Mucosa of descending colon (tissue), 3 donors: ENCODE results near the gene TVP23C. TPM values are rescaled to one million over a fixed set of nuclear protein-coding genes. Genes with fewer than 3 reads are reported as not detected.
"Not testable (repeated sequence)": the region's sequence is repeated elsewhere in the genome, so short reads cannot be mapped to it uniquely, and the experiment has no call there.

ENCODE experiments used
- ATAC-seq: fragments of 200-7000 bp; cut with Tn5 transposase; one replicate; pipeline ENCODE4 v1.9.1; 2020; ENCODE audit warnings: mild to moderate bottlenecking, moderate library complexity
- DNase-seq, 3 donors: peaks; one replicate each; pipeline ENCODE4 v3.0.0-alpha.2; 2020
- H3K36me3 ChIP-seq: fragments of 200-600 bp; one replicate; pipeline ENCODE4 v1.8.0; 2021; ENCODE audit warnings: low read depth, mild to moderate bottlenecking
- H3K4me1 ChIP-seq: fragments of 200-600 bp; one replicate; pipeline ENCODE4 v1.8.0; 2021; ENCODE audit warnings: low read depth, mild to moderate bottlenecking
- H3K4me3 ChIP-seq: fragments of 200-600 bp; one replicate; pipeline ENCODE4 v1.8.0; 2021; ENCODE audit warnings: mild to moderate bottlenecking
- H3K9me3 ChIP-seq: fragments of 200-600 bp; one replicate; pipeline ENCODE4 v1.8.0; 2021; ENCODE audit warnings: mild to moderate bottlenecking
- intact Hi-C, 2 donors: fragments of 100-400 bp; cut with DNase I in 1 of 2; cut with micrococcal nuclease in 1 of 2; formaldehyde crosslinking; loops; one replicate each; pipeline versions ENCODE4 v1.11.0 to v1.11.1; 2022; cut with DNase I, micrococcal nuclease
- total RNA-seq, 3 donors: library from RNA; stranded (reverse); fragmentation: NEBNext Ultra II Directional in 2 of 3; extraction: Animal tissue kit (Norgen Biotek cat#: 25700) in 2 of 3; gene quantifications; one replicate each; pipeline versions ENCODE4 v1.2.1 to v1.2.4, GENCODE V29; 2021 to 2023
- TF ChIP-seq, protein P1 (sequence below): fragments of 200-600 bp; IDR thresholded peaks from one replicate; pipeline ENCODE4 v1.8.0; 2022; ENCODE audit warnings: antibody characterized with exemption, mild to moderate bottlenecking
- donor health status: DM: no; HTN: no; CAD: no; lungs with moderate emphysema.
- donor health status: DM: no; HTN: no; CAD: no.
- donor health status: DM: no; HTN: yes; CAD: no.

TVP23C gene
- total RNA-seq, 3 donors from 2014 or later = 9.7 to 25.0 (median 14.0) TPM

DNA sequence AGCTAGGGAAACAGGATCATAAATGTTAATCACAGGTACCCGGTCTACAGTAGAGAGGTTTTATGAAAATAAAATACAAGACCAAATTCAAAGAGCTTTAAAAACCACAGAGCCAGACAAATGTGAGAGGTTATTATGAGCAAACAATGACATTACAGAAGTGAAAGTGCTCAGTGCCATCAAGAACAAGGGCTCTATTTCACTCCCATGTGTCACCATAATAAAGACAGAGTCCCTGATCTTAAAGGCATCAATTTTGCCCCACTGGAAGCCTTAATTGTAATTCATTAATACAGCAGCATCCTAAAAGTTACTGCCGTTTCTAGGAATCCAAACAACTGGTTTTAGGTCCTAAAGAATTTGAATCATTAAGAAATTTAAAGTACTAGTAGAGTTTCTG lies 52.1 kb downstream of the TVP23C start:
- TF ChIP-seq, protein P1, sequence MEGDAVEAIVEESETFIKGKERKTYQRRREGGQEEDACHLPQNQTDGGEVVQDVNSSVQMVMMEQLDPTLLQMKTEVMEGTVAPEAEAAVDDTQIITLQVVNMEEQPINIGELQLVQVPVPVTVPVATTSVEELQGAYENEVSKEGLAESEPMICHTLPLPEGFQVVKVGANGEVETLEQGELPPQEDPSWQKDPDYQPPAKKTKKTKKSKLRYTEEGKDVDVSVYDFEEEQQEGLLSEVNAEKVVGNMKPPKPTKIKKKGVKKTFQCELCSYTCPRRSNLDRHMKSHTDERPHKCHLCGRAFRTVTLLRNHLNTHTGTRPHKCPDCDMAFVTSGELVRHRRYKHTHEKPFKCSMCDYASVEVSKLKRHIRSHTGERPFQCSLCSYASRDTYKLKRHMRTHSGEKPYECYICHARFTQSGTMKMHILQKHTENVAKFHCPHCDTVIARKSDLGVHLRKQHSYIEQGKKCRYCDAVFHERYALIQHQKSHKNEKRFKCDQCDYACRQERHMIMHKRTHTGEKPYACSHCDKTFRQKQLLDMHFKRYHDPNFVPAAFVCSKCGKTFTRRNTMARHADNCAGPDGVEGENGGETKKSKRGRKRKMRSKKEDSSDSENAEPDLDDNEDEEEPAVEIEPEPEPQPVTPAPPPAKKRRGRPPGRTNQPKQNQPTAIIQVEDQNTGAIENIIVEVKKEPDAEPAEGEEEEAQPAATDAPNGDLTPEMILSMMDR = no peak
- Histone ChIP-seq H3K9me3 (no peaks in the 10 kb centered on the region), H3K4me1 (peaks cover 19% of the 10 kb centered on the region), H3K36me3 (no peaks in the 10 kb centered on the region), H3K4me3 (no peak overlapping the region)
- ATAC-seq (peak; percentile 38), DNase-seq (no peak)
- intact Hi-C loops = no loop called here

DNA sequence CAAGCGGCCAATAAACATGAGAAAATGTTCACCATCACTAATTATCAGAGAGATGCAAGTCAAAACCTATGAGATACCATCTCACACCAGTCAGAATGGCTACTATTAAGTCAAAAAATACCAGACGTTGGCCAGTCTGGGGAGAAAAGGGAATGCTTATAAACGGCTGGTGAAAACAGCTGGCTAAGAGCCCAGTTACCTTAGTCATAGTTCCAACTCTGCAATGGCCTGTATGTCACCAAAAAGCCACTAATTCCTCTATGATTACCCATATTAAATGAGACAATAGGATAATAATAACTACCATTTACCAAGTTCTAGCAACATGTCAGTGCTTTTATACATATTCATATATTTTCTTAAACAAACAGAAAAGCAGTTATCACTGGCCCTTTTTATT lies 52.9 kb downstream of the TVP23C start:
- ATAC-seq = peak; percentile 35
- Histone ChIP-seq H3K4me3 (no peak overlapping the region), H3K36me3 (no peaks in the 10 kb centered on the region), H3K9me3 (no peaks in the 10 kb centered on the region), H3K4me1 (peaks cover 19% of the 10 kb centered on the region)
- DNase-seq = no peak
- TF ChIP-seq, protein P1 = no peak
- intact Hi-C loops = no loop called here

DNA sequence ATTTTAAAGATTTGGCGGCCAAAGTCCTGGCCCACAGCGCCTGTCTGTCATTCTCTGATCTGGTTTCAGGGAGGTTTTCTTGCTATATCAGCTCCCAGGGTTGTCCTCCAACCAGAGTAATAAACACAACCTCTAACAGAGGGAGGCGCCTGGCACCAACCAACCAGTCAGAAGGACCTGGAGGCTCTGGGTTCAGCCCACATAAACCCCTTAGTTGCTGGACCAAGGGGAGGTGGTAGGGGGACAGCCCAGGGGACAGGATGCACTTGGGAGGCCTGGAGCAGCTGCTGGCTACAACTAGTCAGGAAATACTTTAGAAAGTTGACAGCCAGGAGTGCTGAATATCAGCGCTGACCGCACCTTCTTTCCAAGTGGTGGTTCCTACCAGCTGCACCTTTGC lies 54.2 kb downstream of the TVP23C start:
- Histone ChIP-seq H3K4me1 (peaks cover 15% of the 10 kb centered on the region), H3K36me3 (no peaks in the 10 kb centered on the region), H3K4me3 (no peak overlapping the region), H3K9me3 (no peaks in the 10 kb centered on the region)
- DNase-seq (no peak), ATAC-seq (no peak)
- TF ChIP-seq, protein P1 = no peak
- intact Hi-C loops = no loop called here

DNA sequence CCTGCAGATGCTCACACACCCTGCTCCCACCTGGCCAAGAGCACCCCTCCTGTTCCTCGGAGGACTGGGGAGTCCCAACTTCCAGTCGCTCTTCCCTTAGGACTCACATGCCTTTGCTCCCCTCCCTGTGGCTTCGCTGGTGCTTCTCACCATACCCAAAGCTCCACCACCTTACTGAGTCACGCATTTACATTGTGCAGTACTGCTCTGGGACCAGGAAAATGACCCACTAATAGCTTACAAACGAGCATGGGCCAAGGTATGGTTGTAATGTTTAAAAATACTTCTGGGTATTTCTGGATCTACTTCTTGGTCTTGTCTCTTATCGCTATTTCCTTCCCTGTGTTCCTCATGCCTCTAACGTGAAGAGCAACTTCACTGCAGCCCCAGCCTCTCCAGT lies 54.8 kb downstream of the TVP23C start:
- ATAC-seq = no peak
- H3K4me3 ChIP-seq = no peak overlapping the region
- intact Hi-C loops = no loop called here

DNA sequence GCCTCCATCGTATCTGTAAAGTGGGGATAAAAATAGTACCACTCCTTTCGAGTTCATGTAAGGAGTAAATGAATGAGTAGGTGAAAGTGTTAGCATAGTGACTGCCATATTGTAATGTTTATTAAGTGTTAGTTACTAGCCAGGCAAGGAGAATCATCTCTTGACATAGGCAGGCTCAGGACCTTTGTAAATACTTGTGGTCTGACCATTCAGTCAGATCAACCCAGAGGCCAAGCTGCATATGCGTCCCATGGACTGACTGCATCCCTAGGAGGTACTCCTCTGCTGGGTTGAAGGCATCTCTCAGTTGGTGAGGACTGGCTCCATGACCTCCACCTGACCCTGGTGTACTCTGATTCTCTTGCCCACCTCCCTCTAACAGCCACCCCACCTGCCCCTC lies 55.4 kb downstream of the TVP23C start:
- H3K9me3 ChIP-seq = no peaks in the 10 kb centered on the region
- no peak overlapping the region for H3K4me3 ChIP-seq
- intact Hi-C loops = no loop called here
- DNase-seq = no peak
- no peaks in the 10 kb centered on the region for H3K36me3 ChIP-seq
- H3K4me1 ChIP-seq = peaks cover 12% of the 10 kb centered on the region
- TF ChIP-seq, protein P1 = no peak
- no peak for ATAC-seq

More for the DNA sequence above, 54.8 kb downstream of the TVP23C start:
- H3K4me1 ChIP-seq = peaks cover 9% of the 10 kb centered on the region
- no peaks in the 10 kb centered on the region for H3K9me3 ChIP-seq
- DNase-seq = no peak
- TF ChIP-seq, protein P1 = no peak
- H3K36me3 ChIP-seq = no peaks in the 10 kb centered on the region

DNA sequence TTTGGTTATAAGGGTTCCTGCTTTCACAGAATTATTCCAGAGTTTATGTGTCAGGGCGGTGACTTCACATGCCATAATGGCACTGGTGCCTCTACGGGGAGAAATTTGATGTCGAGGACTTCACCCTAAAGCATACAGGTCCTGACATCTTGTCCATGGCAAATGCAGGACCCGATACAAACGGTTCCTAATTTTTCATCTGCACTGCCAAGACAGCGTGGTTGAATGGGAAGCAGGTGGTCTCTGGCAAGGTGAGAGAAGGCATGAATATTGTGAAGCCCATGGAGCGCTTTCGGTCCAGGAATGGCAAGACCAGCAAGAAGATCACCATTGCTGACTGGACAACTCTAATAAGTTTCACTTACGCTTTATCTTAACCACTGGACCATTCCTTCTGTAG lies 56.3 kb downstream of the TVP23C start:
- Histone ChIP-seq H3K36me3 (no peaks in the 10 kb centered on the region), H3K4me1 (peaks cover 16% of the 10 kb centered on the region), H3K4me3 (no peak overlapping the region), H3K9me3 (no peaks in the 10 kb centered on the region)
- intact Hi-C loops = no loop called here
- TF ChIP-seq, protein P1 = no peak
- DNase-seq (no peak), ATAC-seq (no peak)

DNA sequence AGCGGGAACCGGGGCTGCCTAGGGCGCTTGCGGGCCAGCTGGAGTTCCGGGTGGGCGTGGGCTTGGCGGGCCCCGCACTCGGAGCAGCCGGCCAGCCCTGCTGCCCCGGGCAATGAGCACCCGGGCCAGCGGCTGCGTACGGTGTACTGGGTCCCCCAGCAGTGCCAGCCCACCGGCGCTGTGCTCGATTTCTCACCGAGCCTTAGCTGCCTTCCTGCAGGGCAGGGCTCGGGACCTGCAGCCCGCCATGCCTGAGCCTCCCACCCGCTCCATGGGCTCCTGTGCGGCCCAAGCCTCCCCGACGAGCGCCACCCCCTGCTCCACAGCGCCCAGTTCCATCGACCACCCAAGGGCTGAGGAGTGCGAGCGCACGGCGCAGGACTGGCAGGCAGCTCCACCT lies 57.6 kb downstream of the TVP23C start:
- H3K9me3 ChIP-seq, ATAC-seq, intact Hi-C loops, H3K4me3 ChIP-seq, H3K36me3 ChIP-seq, DNase-seq: not testable (repeated sequence)
- peaks cover 16% of the 10 kb centered on the region for H3K4me1 ChIP-seq
